Colonic mucosa (tissue), 4 donors: ENCODE measurements around the gene RYR3. TPM values are rescaled to one million over a fixed set of nuclear protein-coding genes. Genes with fewer than 3 reads are reported as not detected.

Experiments used
- DNase-seq: peaks from one replicate; pipeline ENCODE4 v3.0.0-alpha.2; 2020
- H3K27ac ChIP-seq: fragments of 200-600 bp; one replicate; pipeline ENCODE4 v1.8.0; 2021
- H3K27me3 ChIP-seq: fragments of 200-600 bp; one replicate; pipeline ENCODE4 v1.8.0; 2021
- H3K36me3 ChIP-seq: fragments of 200-600 bp; one replicate; pipeline ENCODE4 v1.8.0; 2021
- H3K4me1 ChIP-seq: fragments of 200-600 bp; one replicate; pipeline ENCODE4 v1.8.0; 2021; ENCODE audit warnings: mild to moderate bottlenecking
- H3K4me3 ChIP-seq: fragments of 200-600 bp; one replicate; pipeline ENCODE4 v1.8.0; 2021
- H3K9ac ChIP-seq, 2 donors: one replicate each; pipeline ENCODE4 v1.7.0; 2013; ENCODE audit warnings: control low read depth in 2 of 2, low read depth in 2 of 2, low read length in 2 of 2
- H3K9me3 ChIP-seq: fragments of 200-600 bp; one replicate; pipeline ENCODE4 v1.8.0; 2021
- CTCF ChIP-seq: fragments of 200-600 bp; IDR thresholded peaks from one replicate; pipeline ENCODE4 v1.8.0; 2022; ENCODE audit warnings: antibody characterized with exemption, mild to moderate bottlenecking
- intact Hi-C: fragments of 100-400 bp; cut with DNase I; formaldehyde crosslinking; loops from one replicate; pipeline ENCODE4 v1.14.1; 2022
- total RNA-seq, 2 donors: library from RNA; stranded (reverse); fragmentation: NEBNext Ultra II Directional in 1 of 2; extraction: Animal tissue kit (Norgen Biotek cat#: 25700) in 1 of 2; gene quantifications; one replicate each; pipeline ENCODE4 v1.2.1, GENCODE V29; 2021
- donor health status: healthy.
- donor health status: DM: no; HTN: no; CAD: no.
- donor health status: DM: no; HTN: no; CAD: no.

The RYR3 gene
- total RNA-seq, 2 donors from 2014 or later = 0.17 to 1.1 TPM

GRCh38 chr15:33357845-33358244 is 47.1 kb downstream of the RYR3 start:
- H3K27ac ChIP-seq = no peak overlapping the region
- no peaks in the 10 kb centered on the region for H3K27me3 ChIP-seq
- intact Hi-C loops = no loop called here
- DNase-seq = no peak
- no peaks in the 10 kb centered on the region for H3K4me1 ChIP-seq
- no peak overlapping the region for H3K9ac ChIP-seq
- no peaks in the 10 kb centered on the region for H3K9me3 ChIP-seq
- no peak overlapping the region for H3K4me3 ChIP-seq
- TF ChIP-seq CTCF = no peak
- no peaks in the 10 kb centered on the region for H3K36me3 ChIP-seq

- no peak for DNase-seq
- Histone ChIP-seq H3K36me3 (no peaks in the 10 kb centered on the region), H3K27me3 (no peaks in the 10 kb centered on the region), H3K9ac (no peak overlapping the region), H3K4me1 (no peaks in the 10 kb centered on the region), H3K27ac (no peak overlapping the region), H3K9me3 (no peaks in the 10 kb centered on the region), H3K4me3 (no peak overlapping the region)
- intact Hi-C loops = no loop called here
- no peak for TF ChIP-seq CTCF
Observed at GRCh38 chr15:33358306-33358705, 47.5 kb downstream of the RYR3 start.

- intact Hi-C loops = no loop called here
- H3K4me1 ChIP-seq = no peaks in the 10 kb centered on the region
Observed at GRCh38 chr15:33360886-33361285, 50.1 kb downstream of the RYR3 start.

GRCh38 chr15:33369941-33370622 is 59.3 kb downstream of the RYR3 start:
- intact Hi-C loops = no loop called here
- no peaks in the 10 kb centered on the region for H3K27me3 ChIP-seq
- no peak for TF ChIP-seq CTCF
- no peaks in the 10 kb centered on the region for H3K36me3 ChIP-seq
- H3K9me3 ChIP-seq = no peaks in the 10 kb centered on the region
- H3K4me3 ChIP-seq = no peak overlapping the region
- no peak overlapping the region for H3K9ac ChIP-seq
- DNase-seq = no peak
- H3K4me1 ChIP-seq = no peaks in the 10 kb centered on the region
- H3K27ac ChIP-seq = no peak overlapping the region

More at GRCh38 chr15:33360886-33361285, 50.1 kb downstream of the RYR3 start:
- H3K27ac ChIP-seq = no peak overlapping the region
- no peak for DNase-seq
- H3K4me3 ChIP-seq = no peak overlapping the region
- no peak for TF ChIP-seq CTCF
- H3K9ac ChIP-seq = no peak overlapping the region
- no peaks in the 10 kb centered on the region for H3K9me3 ChIP-seq
- H3K27me3 ChIP-seq = no peaks in the 10 kb centered on the region
- no peaks in the 10 kb centered on the region for H3K36me3 ChIP-seq

GRCh38 chr15:33370623-33371020 is 59.9 kb downstream of the RYR3 start:
- H3K36me3 ChIP-seq = no peaks in the 10 kb centered on the region
- intact Hi-C loops = no loop called here
- H3K9me3 ChIP-seq = no peaks in the 10 kb centered on the region
- TF ChIP-seq CTCF = no peak
- H3K9ac ChIP-seq = no peak overlapping the region
- H3K27ac ChIP-seq = no peak overlapping the region
- H3K4me1 ChIP-seq = no peaks in the 10 kb centered on the region
- no peak overlapping the region for H3K4me3 ChIP-seq
- no peaks in the 10 kb centered on the region for H3K27me3 ChIP-seq
- no peak for DNase-seq
